Dedifferentiated amniotic fluid mesenchymal stem cell (primary cell): Measurements from ENCODE around the gene NIN.
"Not testable (repeated sequence)": the region's sequence is repeated elsewhere in the genome, so short reads cannot be mapped to it uniquely, and the experiment has no call there.

ENCODE experiments used
- DNase-seq: peaks from one replicate; pipeline ENCODE4 v3.0.0-alpha.2; 2016; ENCODE audit errors: extremely low spot score

NIN gene

DNA sequence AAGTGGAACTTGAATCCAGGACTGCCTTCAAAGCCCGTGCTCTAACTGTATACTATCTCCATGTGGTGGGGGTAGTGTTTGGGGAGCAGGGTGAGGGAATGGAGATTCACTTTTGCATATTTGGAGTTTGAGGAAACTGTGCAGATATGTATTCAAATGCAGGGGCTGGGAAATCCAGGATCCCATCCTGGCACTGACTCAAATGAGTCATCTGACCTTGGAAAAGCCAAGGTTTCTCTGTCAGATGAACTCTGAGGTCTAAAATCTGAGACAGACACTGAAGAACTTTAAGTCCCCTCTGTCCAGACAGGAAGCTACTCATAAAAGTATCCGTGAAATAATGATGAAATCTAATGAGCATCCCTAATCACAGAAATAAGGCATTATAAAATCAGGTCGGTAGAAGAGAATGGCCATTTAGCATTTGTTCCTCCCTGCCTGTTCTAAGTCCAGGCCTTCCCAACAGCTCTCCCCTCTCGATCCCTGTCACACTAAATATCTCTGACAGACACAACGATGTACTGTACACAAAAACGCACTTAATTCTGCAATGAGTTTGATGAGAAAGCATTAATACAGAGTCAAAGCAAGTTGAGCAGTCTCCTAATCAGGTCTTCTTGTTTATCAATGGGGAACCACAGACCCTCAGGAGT, 14.4 kb downstream of the NIN start:
- no peak for DNase-seq

DNA sequence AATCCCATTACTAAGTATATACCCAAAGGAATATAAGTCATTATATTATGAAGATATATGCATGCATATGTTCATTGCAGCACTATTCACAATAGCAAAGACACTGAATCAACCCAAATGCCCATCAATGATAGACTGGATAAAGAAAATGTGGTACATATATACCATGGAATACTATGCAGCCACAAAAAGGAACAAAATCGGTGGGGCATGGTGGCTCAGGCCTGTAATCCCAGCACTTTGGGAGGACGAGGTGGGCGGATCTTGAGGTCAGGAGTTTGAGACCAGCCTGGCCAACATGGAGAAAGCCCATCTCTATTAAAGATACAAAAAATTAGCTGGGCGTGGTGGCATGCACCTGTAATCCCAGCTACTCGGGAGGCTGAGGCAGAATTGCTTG, 15.4 kb downstream of the NIN start:
- not testable (repeated sequence) for DNase-seq

DNA sequence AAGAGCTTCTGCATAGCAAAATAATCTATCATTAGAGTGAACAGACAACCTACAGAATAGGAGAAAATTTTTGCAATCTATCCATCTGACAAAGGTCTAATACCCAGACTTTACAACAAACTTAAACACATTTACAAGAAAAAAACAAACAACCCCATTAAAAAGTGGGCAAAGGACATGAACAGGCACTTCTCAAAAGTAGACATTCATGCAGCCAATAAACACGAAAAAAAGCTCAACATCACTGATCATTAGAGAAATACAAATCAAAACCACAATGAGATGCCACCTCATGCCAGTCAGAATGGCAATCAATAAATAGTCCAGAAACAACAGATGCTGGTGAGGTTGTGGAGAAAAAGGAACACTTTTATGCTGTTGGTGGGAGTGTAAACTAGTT, 15.9 kb downstream of the NIN start:
- not testable (repeated sequence) for DNase-seq

DNA sequence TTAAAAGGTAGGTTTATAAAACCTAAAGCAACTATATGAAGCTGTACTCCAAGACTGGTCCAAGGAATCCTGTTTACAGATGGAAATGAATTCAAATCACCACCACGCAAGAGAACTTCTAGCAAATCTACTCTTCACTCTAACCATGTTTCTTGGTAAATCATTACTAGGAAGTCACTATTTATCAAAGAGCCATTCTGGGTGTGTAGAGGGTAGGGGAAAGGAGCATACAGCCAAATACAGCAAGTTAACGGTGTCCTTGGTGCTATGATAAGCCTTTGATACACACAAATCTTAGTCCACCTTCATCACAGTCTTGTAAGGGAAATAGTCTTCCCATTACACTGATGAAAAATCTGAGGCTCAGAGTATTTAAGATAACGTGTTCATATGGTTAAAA, 16.8 kb downstream of the NIN start:
- DNase-seq, result no peak

DNA sequence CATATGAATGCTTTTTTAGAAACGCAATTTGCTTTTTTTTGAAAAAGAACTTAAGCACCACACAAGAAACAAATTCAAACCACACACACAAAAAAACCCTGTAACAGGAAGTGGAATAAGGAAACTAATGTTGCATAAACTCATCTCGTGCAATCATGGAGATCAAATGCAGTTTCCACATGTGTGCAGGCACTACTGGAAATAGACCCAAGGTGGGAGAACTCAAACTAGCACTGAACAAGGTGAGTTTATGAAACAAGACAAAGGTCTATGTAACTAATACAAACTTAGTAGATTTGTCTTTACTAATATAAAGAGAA, 17.5 kb downstream of the NIN start:
- DNase-seq, result no peak

DNA sequence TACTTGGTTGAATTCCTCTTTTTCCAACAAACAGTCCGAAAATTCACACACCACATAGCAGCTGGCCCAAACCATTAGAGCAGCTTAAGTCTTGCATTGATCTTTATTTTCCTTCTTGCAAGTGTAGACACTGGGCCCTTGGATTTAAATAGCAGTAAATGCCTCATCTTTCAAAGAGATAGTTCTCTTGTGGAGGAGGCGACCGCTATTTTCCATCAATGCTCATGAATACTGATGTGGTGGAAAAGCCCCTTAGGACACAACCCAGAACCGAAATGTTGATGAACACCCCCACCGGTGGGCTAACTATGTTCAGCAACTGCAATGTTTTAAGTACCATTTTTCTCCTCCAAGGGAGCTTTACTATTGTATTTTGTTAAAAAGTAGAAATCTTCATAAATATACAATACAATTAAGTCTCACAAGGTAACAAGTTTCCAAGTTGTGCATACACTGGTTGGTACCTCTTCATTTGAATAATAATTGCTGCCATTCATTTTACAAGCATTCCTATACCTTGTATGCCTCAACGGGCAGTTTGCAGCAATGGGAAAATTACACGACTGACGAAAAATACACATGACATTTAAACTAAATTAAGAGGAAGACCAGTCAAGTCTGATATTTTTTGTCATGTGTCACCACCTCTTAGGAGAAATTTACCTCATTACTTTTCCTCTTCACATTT, 18.0 kb downstream of the NIN start:
- DNase-seq, result no peak

DNA sequence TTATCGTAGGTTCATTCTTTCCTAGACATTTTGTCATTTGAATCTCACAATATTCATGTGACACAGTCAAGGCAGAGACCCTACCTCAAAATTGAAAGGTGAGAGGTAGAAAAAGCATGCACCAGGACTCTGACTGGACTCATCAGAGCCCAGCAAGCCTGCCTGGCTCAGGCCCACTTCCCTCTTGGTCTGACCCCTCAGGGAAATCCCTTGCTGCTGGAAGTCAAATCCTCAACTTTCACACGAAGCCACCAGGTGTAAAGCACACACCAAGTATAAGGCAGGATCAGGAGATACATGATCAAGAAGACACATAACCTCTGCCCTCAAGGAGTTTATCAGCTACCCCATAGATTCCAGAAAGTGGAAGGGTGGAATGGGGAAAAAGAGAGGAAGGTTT, 18.8 kb downstream of the NIN start:
- no peak for DNase-seq

DNA sequence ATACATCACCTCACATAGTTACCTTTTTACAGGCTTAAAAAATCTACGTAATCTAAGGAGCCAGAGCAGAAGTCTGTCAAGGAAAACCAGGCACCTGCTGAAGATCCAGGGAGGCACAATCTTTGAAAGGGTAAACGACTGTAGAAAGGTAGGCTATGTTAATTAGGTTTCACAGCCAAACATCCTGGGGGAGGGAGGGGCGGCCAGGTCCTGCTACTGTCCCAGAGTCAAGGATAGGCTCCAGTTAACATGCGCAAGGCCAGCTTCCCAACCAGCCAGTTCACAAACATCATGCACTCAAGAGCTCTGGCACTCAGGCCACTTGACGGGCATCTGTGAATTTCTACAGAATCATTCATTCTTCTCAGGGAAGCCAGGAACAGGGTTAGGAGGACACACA, 22.9 kb downstream of the NIN start:
- DNase-seq, result no peak

DNA sequence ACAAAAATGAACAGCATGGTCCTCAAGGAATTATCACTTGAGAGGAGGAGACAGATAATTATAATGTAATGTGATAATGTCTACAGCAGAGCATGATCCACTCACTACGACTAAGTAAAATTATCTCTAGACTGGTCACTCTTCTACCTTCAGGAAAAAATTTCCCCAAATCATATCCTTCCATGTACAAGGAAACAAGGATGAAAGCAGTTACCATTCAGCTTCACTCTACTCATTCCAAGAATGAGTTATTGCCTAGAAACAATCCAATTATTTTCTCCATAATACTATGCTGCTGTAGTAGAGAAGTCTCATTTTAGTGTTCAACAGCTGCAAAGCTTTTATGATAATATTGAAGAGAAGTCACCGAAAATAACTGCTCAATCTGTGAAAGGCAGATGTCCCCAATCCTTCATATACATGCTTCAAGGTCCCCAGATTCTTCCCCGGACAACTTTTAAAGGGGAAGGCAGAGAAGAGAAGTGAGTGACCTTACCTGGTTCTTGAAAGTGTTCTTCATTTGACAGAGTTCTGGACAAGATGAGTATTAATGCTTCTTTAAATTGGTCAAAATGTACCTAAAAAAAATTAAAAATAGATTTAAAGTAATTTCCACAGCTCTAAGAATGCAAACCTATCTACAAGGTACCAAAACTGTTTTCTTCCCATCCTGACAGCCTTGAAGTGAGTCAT, 24.6 kb downstream of the NIN start:
- DNase-seq, result no peak

DNA sequence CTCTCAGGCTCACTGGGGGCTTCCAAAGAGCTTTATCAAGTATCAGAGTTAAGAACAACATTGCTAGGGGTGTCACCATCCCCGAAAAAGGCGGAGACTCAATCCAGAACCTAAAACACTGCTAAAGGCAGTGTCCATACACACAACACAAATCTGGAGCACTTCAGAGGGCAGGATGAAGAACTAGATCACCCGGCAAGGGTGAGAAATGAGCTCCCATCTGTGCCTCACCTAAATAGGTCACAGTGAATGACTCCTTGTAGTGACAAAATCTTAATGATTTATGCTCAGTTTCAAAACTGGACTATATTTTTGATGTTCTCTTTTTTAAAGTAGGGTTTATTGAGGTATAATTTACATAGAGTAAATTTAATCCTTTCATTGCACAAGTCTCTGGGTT, 25.6 kb downstream of the NIN start:
- DNase-seq, result no peak

DNA sequence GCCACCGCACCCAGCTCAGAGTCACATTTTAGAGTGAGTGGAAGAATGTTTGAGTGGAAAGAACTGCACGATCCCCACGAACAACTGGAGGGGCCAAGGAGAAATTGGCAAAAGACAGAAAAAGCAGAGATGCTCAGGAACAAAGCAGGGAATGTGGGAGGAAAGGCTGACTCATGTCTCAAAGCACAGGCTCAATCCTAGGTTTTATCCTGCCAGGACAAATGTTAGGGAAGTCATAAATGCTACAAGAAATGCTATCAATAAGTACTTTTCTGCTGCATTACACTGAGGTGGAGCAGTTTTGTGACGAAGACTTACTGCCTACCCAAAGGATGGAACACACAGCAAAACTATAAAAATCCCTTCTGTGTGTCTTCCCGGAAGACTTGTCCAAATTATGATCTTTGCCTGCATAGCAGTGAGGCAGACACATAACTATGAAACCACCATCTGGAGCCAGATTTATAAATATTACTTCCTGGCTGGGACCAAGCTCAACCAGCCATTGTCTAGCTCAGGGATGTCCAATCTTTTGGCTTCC, 26.7 kb downstream of the NIN start:
- DNase-seq, result peak; percentile 27

DNA sequence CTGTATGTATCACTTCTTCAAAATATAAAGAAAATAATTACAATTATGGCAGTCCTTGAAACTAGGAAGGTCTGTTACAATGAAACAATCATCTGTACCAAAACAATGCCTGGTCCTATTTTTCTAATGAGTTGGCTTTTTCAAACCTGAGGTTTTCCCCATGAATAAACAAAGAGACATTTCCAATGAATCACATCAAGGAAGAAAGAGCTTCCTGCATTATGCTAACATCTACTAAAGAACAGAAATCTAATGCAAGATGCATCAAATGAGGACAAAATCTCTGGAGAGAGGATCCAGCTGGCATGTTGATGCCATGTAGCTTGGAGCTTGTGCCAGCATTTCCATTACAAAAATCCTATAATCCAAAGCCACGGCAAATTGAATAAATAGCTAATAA, 29.3 kb downstream of the NIN start:
- peak; percentile 18 for DNase-seq

DNA sequence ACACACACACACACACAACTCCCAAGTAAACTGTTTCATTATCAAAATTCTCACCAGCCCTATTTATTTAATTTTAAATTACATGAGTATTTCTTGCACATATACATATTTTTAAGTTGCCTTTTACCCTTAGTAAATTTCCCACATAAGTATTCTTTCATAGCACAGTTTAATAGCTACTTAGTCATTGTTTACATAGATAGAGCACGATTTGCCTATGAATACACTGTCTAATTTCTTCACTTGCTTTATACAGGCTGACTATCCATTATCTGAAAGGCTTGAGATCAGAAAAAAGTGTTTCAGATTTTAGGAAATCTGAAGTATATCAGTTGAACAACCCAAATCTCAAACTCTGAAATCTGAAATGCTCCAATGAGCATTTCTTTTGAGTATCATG, 30.9 kb downstream of the NIN start:
- no peak for DNase-seq

DNA sequence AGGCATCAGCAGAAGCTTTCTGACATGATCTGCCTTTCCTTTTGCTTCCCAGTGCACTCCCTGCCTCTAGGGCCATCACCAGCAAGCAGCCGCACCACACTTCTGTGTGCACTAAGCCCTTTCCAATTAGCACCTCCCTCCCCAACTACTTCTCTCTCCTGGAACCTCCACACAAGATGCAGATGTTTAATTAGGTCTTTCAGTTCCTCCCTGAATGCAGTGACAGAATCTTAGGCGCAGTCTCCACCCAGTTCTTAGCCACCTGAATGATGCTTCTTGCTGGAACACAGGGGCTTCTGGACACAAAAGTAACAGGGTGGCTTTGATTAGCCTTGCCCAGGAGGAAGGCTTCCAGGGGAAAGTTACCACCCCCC, 32.9 kb downstream of the NIN start:
- DNase-seq, result no peak

DNA sequence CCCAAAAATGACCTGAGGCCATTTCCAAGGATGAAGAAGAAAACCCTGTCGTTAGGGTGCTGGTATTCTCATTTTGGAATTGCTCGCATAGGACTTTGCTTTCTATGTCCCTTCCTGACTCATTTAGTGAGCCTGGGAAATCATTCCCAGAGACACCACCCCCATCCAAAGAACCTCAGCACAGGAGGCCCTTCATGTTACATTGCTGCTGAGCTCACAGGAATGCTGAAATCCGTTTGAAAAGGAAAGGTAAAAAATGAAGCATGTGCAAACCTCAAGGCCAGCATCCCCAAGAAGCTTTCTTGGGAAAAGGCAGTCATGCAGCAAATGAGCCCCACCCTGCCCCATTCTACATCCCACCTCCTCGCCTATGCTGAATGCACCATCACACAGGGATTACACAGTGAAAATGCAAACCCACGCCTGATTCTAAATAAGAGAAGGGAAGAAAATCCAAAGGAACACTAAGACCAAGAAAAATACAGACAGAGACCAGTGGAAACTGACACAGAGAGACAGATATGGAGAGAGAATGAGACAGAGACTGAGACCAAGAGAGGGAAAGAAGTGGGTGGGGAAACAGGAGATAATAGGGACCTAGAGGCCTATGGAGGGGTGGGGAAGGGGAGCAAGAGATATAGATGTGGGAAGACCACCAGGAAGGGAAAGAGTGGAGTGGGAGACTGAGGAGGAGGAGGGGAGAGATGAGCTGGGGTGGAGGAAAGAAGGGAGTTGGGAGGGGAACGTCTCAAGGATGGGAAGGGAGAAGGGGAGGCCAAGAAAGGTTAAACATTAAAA, 33.5 kb downstream of the NIN start:
- no peak for DNase-seq

DNA sequence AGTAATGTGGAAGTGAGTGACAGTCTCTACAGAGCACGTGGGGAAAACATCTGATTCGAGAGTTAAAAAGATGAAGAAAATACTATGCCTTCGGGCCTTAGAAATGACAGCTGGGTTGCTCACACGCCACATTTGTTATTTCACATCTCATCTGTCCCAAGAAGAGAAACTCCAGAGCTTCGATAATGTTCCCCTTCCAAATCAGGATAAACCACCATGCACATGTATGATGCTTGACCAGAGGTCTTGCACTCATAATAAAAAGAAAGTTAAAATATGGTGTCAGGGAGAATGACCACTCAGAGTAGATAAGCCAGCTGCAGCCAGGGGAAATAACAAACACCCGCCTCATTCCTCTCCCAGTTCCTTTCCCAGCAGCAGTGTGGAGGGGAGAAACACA, 34.6 kb downstream of the NIN start:
- no peak for DNase-seq

DNA sequence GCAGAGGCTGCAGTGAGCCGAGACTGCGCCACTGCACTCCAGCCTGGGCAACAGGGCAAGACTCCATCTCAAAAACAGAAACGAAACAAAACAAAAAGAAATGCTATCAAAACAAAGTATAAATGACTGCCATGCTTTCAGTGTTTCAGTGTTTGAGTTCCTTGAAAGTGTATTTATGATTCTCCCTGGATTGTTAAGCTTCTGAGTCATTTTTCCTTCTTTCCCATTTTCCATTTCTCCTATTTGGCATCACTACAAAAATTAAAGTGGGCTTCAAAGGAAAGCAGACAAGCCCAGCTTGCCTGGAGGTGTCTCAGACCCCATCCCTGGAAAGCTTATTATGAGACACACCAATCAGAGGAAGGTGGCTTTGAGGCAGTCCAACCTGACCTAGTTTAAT, 35.1 kb downstream of the NIN start:
- no peak for DNase-seq

DNA sequence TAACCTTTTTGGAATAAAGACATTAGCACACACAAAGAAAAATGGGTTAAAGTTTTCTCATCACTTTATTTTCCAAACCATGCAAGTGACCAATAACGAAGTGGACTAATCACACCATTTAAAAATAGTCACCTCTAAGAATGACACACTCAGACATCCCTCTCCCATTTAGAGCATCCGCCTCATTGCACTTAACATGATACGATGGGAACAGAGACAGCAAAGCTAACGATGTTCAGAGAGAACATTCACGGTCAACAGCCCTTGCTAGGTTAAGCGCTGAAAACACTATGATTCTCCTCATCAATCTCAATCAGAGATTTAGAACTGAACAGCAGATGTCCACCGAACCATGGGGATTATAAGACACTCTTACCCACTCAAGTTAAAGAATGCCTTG, 35.8 kb downstream of the NIN start:
- DNase-seq, result no peak

DNA sequence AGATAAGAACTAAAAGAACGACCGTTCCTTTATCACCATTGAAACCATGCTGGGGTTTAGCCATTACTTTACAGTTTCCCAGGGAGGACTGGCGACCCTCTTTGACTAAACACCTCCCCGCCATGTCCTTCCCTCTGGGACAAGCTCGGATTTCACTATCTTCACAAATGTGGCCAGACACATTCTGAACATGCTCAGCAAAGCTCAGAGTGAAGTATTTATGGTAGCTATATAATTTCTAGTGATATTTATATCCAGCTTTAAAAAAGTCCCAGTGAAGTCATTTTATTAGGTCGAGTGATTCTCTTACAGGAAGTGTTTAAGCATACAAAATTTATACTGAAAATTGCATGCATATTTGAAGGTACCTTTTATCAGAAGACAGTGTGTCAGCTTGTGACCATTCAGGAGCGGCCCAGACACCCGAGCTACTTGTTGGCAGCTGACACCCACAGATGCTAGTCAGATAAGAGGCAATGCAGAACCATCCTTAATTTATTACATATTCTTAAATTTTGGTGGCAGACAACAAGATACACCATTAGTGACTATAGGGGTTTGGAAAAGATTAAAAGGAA, 36.8 kb downstream of the NIN start:
- no peak for DNase-seq

DNA sequence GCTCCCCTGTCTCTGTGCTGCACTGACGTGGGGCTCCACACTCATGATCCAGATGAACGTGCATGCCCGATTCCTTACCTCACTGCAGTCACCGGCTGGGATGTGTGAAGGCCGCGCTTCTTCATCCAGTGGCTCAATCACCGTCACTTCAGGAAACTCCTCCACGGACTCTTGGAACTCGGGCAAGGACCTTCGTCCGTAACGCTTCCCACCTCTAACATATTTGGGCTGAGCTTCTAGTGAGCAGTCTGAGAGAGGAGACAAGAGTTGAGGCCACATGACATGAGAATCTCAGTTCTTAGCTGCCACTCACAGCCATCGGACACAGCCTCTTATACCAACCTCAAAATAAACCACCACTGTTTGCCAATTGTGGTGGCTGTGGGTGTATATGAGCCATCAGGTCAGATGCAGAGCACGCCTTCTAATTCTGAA, 38.3 kb downstream of the NIN start:
- no peak for DNase-seq

DNA sequence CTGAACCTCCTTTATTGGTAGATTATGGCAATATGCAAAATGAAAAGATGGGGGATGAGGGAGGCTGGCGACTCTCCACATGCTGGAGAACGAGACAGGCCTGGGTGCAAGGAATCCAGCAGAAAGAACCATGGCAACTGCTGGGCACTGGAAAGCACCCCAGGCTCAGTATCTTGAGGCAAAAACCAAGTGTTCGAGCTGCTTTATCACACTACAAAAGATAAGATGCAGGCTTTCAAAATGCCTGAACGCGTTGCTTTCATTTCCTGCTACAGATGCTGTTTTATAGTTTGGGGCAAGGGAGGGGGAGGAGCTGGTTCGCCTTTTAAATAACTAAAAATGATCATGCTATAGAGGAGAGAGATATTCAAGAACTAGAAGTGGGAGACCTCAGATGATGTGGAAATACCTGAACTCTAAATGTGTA, 38.9 kb downstream of the NIN start:
- DNase-seq, result no peak

DNA sequence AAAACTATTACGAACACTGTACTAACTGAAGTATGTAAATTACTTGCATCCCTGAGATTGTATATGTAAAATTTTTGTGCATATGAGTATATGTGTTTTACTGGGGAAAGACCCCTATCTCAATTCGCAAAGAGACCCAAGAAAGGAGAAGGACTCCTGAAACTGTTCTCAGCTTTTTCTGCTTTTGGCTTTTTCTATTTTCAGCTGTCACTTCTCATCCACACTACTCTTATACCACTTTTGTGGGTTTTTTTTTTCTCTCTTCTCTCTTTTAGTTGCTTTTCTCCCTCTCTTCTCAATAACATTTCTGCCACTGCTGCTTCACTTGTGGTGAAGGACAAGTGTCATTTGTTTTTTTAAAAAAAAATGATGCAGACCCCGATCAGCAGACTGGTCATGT, 39.8 kb downstream of the NIN start:
- no peak for DNase-seq
